NOMO-1 (cell line): Measurements from ENCODE around the gene MECR.
"Not testable (repeated sequence)": the region's sequence is repeated elsewhere in the genome, so short reads cannot be mapped to it uniquely, and the experiment has no call there.

Experiments
- DNase-seq, 2 experiments: peaks; one replicate each; lab custom pipeline; 2025; ENCODE audit not compliant: unreplicated experiment in 2 of 2; lab: John Stamatoyannopoulos, UW

Gene MECR

DNA sequence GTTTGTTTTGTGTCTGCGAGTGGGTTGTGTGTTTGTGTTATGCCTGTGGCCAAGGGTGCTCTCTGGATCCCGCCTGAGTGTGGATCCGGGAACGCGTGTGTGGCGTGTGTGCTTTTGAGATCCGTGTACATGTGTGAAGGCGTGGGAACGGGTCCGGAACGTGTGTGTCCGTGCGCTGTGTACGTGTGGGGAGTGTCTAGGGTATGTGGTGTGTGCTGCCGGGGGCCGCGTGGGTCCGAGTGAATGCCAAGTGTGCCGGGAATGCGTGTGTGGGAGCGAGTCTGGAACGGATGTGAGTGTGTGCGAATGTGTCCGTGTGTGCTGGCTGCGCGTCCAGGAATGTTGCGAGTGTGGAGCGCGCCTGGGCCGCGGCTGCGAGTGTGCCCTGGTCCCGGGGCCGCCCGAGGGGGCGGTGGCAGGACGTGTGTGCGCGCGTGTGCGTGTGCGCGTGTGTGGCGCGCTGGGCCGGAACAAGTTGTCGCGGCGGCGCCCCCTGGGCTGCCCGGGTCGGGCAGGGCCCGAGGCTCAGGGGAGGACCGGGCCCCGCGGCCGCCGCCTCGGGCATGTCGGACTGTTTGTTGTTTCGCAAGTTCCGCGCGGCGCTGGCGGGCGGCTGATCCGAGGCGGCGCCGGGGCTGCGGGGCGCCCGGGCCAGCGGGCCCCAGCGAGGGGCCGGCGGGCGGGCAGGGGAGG is 6.5 kb upstream of the MECR start:
- peak; percentile 15 to 45 for DNase-seq

DNA sequence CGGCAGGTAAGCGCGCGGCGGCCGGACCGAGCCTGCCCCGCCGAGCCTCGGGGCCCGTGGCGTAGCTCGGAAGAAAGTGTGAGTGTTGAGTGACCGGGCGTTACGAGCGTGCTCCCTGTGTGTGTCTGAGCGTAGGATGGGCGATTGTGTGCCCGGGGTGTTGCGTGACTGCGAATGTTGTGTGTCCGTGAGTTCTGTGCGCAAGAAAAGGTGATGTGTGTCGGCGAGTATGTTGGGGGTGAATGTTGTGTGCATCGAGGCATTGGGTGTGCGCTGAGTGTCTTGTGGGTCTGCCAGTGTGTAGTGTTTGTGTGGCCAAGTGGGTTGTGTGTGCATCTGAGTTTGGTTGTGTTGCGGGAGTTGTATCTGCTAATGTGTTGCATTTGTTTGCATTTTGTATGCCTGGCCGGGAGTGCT is 6.0 kb upstream of the MECR start:
- no peak for DNase-seq

DNA sequence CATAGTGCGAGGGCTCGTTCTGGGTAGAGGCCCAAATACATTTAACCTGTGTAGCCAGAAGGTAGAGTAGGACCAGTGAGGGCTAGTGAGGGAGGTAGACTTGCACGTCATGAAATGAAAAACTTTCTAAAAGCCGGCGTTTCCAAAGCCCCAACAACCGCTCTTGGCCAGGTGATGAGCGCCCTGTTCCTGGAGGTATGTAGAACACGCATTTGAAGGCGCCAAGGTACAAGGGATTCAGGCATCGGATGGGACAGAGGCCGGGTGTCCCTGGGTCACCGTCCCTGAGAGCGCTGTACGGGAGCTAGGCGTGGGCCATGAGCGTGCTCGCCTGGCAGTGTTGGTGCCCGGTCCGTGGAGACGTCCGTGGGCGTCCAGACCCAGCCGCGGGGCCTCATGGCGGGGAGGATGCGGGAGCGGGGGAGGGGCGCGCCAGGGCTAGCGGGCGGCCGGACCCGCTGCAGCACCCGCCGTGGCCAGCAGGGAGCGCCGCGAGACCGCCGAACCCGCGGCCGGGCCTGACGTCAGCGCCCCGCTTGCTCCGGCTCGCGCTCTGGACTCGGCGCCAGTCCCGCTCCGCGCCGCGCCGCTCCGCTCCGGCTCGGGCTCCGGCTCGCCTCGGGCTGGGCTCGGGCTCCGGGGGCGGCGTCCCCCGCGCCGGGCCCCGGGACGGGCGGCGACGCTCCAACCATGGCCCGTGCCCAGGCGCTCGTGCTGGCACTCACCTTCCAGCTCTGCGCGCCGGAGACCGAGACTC is 5.4 kb upstream of the MECR start, which contains the start of gene PTPRU:
TSS of gene PTPRU (plus strand) at position 568 of the 757 bp plus-strand sequence. CDS start at position 691, 123 bp downstream.
- DNase-seq = peak; percentile 35 to 71

DNA sequence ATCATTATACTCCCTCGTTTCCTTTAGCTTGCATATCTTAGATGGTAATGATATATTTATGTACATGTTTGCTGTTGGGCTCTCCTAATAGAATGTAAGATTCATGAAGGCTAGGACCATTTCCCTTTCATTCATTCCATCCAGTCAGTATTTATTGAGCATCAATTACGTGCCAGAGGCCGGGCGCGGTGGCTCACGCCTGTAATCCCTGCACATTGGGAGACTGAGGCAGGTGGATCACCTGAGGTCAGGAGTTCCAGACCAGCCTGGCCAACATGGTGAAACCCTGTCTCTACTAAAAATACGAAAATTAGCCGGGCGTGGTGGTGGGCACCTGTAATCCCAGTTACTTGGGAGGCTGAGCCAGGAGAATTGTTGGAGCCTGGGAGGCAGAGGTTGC is 4.1 kb upstream of the MECR start:
- not testable (repeated sequence) for DNase-seq

DNA sequence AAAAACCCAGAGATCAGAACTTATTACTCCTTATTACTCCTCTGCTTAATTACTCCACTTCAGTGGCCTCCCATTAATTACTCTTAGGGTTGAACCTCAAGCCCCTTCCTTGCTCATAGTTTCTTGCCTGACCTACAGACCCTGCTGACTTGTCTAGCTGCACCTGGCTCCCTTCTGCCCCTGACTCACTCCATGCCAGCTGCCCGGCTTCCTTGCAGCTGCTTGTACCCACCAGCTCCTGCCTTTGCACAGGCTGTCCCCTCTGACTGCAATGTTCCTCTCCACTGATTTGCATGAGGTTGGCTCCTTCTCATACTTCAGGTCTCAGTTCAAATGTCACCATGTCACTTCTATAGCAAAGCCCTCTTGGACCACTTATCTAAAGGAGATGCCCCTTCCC is 3.7 kb upstream of the MECR start:
- DNase-seq = no peak

DNA sequence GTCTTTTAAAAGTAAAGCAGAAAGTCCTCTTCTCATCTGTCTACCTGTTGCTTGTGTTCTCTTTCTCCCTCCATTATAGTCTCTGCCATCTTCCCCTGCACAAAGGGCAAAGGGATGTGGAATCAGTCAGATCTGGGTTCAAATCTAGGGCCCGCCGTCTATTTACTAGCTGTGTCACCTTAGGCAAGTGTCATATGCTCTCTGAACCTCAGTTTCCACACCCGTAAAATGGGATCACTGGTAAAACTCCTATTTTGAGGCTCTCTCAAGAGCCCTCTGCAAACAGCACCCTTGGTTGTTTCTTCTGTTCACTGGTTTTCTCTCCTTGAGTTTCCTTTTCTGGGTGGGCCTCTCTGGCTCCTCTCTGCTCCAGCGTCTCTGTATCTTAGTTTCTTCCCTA is 3.0 kb upstream of the MECR start:
- DNase-seq = no peak

DNA sequence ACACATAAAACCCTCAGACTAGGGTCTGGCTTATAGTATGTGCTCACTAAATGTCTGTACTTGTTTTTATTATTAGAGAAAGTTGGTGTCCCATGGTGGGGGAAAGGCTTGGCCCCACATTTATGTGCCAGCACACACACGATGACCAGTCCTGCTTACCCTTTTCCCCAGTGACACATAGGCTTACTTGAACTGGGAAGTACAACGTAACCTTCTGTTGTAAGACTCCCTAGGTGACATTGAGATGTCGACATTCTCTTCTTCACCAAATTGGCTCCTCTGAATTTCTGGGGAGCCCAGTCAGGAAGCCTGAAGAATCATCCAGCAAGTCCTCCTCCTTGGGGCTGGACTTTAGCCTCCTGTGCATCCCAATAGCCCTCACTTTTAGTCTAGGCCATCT is 1.7 kb upstream of the MECR start:
- DNase-seq = no peak

DNA sequence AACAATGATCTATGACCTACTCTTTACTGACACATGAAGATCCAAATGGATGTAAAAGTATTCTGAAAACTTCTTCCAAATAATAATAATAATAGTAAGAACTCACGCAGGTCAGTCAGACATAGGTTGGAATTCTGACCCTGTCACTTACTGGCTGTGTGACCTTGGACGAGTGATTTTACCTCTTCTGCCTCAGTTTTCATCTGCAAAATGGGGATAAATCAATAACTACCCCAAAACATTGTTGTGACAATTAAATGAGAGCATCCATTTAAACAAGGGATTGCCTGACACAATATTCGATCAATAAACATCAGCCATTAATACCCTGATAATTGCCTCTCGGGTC is 556 bp downstream of the MECR start:
- no peak for DNase-seq

DNA sequence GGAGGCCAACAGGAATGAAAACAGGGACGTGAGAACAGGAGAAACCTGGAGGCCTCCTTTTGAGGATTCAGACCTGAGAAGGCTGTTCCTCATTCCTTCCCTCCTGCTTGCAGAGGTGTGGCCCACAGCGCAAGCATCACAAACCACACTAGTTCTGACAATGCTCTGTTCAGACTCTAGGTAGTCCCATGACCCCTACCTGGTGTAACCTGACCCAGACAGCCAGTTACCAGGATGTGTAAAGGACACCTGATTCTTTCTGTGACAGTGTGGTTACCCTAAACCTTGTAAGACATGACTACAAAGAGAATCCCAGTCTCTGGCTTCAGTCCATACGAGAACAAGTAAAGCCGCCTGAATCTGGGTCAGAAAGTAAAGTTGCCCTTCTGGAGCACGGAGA is 3.2 kb downstream of the MECR start:
- DNase-seq = no peak

DNA sequence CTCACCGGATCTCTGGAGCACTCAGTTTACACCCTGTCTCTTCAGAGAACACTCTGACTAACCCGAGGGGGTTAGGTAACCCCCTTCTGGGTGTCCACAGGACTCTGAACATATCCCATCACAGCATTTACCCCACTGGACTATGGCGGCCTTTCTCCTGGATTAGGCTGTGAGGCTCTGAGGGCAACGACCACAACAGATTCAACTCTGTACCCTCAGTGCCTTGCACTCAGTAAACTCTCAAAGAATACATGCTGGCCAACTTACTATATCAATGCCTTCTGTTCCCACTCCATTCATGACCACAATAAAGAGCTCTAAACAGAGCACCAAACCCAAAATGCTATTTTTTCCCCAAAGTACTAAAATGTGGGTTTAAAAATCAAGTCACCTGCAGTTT is 5.4 kb downstream of the MECR start:
- no peak for DNase-seq

DNA sequence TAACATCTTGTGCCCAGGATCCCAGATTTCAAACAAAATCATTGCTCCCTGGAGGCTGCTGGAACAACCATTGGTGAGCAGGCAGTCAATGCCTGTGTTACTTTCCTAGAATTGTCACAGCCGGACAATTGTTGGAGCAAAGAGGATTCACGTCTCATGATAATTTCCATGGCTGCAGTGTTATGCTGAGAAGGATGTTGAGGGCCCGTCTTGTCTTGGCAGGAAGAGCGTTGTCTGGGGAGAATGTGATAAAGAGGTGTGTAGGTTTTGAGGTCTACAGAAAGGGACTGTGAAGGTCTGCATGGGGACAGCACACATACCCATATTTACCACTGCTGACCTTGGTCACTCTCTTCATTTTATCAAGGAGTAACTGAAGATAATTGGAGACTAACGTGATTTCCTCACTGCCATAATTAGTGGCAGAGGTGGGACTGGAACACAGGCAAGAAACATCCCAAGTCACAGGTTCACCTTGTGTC is 6.3 kb downstream of the MECR start:
- DNase-seq = no peak

DNA sequence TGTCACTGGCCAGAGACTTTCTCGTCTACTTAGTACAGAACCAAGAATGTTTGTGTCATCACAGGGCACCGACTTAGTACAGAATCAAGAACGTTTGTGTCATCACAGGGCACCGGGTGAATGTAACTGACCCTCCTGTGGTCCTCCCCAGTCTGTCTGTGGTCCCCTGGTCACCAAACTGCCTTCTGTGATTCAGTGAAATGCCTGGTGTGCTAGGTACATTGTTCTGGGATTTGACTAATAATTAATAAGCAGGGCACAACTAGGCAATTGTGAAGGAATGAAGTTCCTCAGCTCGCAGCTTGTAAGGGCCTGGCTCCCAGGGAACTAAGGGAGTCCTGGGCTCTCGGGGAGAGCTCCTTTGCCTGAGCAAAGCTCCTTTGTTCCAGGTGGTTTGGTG is 7.2 kb downstream of the MECR start:
- no peak for DNase-seq

DNA sequence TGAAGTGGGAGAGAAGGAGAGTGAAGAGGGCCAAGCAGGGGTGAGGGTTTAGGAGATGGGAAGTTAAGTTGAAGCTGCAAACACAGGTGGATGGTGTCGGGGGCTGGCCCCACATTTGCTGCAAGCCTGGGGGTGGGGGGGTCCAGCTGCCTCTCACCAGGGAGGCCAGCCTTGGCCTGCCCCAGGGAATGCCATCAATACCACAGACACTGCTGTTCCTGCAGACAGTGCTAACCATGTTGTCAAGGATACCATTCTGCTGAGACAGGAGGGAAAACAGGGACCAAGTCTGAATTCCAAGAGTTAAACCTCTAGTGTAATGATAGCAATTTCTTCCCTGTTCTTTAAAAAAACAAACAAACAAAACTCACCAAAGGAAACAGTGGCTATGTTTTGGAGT is 8.0 kb downstream of the MECR start:
- no peak for DNase-seq

DNA sequence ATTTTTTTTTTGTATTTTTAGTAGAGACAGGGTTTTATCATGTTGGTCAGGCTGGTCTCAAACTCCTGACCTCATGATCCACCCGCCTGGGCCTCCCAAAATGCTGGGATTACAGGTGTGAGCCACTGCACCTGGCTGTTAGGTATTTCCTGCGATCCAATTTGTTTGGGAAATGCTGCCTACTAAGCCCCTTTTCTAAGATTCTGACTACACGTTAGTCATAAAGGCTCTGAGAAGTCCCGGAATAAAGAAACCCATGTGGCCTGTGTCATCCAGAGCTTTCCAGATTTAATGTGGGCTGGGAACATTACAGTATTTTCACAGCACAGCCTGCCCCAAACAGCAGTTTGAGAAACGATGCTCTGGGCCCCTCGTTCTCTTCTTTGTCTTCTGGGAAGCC is 8.5 kb downstream of the MECR start:
- not testable (repeated sequence) for DNase-seq

DNA sequence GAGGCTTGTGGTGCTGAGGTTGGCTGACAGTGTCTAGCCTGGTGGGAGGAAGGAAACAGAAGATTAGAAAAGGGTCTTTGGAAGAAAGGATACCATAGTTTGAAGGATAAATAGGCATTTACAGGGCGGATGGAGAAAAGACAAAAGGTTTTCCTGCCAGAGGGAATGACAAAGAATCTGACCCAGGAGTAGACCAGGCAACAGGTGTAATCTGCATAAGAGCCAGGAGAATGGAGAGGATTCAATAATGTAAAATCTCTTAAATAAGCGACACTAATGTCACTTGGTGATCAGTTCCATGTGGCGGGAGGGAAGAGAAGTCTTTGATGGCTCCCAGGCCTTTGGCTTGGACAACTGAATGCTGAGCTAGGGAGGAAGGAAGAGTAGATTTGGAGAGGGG is 9.4 kb downstream of the MECR start:
- no peak for DNase-seq

DNA sequence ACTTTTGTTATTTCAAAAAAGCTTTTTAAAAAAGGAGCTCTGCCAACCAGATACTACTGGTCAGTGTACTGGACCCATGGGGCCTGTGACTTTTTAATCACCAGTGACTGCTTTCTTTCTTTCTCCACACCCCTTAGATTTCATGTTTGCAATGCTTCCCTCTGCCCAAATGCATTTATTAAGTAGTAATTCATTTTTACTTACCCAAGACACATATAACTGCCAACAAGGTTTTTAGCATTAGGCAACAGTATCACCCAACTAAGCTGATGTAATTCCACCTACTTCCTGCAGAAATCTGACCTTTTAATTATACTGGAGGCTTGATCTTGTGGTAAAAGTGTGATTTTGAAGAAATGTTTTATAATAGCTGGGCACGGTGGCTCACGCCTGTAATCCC is 12.5 kb downstream of the MECR start:
- DNase-seq = peak; percentile 47 to 60

DNA sequence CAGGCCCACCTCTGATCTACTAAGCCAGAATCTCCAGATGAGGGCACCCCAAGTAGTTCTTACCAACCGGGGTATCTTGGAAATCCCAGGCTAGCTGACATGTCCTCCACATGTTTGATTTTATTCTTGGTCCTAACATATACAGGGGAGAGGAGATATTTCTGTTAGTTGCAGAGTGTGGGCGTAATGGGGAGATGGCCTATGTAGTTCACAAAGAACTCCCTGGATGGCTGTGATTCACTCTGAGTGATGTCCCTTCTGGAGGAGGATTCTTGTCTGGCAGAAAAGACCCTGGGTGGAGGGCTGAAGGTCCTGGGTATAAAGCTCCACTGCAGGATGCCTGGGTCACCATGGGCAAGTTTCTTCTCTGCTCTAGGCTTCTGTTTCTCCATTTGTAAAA is 13.1 kb downstream of the MECR start:
- no peak for DNase-seq

DNA sequence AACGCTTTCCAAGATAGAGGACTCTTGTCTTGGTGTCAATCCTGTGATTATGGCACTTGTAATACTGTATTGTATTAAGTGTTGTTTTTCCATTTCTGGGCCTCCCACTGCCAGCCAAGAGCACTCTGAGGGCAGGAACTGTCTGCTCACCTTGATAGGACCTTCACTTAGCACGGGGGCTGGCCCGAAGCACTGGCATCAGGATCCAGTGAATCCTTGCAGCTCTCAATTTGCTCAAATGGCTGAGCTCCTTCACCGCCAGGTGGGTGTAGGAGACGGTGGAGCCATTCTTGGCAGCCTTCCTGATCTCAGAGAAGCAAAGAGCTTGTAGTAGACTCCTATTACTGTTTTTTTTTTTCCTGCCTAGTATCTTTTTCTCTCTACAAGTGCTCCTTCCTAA is 17.7 kb downstream of the MECR start:
- no peak for DNase-seq

DNA sequence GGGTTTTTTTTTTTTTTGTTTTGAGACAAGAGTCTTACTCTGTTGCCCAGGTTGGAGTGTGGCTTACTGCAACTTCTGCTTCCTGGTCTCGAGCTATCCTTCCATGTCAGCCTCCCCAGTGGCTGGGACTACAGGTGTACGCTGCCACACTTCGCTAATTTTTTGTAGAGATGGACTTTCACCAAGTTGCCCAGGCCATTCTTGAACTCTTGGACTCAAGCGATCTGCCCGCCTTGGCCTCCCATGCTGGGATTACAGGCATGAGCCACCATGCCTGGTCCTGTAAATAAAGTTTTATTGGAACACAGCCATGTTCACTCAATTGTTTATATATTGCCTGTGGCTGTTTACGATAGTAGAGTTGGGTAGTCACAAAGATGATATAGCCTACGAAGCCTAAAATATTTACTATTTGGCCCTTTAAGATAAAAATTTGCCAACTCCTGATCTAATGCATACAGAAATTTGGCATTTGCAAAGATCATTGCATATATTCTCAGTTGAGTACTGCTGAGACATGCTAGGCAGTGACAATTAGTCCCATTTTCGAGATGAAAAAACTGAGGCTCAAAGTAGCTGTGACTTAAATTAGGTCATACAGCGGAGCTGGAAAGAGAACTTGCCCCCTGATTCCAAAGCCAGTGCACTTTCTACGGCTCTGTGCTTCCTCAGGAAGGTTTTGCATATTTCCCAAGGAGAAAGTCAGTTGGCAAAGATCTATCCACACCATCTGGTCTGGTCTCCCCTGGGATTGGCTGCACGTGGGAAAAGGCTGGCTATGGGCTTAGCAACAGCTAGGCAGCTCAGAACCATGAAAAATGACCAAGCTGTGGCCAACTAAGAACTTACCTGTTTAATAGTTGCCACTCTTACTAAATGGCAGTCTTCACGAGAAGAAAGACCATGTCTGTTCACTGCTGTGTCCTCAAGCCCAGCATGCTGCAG is 19.4 kb downstream of the MECR start:
- no peak for DNase-seq

DNA sequence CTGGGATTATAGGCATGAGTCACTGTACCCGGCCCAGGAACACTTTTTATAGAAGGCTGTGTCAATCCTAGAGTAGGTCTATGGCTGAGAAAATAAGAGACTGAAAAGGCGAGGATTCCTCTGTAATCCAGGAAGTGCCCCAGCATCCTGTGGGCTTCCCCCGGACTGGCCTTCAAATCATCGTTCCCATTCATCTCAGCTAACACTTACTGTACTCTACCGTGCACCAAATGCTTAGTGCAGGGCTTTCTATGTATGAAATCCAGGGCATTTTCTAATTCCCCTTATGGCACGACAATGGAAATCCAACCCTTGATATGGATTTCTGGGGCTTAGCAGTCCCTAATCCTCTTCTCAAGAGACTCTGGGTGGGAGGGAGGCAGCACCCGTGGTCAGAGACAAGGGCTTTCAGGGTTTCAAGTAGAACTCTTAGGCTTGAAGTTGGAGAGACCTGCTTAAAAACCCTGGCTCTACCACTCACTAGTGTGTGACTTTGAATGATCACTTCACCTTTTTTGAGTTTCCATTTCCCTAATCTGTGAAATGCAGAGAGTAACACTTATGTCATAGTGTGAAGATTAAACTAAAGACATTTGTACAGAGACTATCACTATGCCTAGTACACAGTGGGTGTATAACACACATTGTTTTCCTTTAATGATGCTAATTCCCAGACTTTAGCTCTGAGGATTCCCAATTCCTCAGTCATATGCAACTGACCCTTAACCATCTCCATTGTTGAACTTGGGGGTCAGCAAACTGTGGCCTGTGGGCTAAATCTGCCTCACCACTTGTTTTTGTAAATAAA is 20.3 kb downstream of the MECR start:
- DNase-seq = no peak
